PC-9 (cell line): Measurements from ENCODE around the gene KLK5.

ENCODE experiments used
- EZH2 ChIP-seq: fragments of 200-600 bp; sonication (generic); IDR thresholded peaks from 2 replicates; pipeline ENCODE4 v1.8.0; 2017; ENCODE audit warnings: antibody characterized with exemption, low read depth
- TF ChIP-seq, protein P1 (sequence below): fragments of 200-600 bp; sonication (generic); conservative IDR thresholded peaks from 2 replicates; pipeline ENCODE4 v1.6.1; 2017; ENCODE audit warnings: mixed run types, antibody characterized with exemption, mild to moderate bottlenecking, moderate library complexity

DNA sequence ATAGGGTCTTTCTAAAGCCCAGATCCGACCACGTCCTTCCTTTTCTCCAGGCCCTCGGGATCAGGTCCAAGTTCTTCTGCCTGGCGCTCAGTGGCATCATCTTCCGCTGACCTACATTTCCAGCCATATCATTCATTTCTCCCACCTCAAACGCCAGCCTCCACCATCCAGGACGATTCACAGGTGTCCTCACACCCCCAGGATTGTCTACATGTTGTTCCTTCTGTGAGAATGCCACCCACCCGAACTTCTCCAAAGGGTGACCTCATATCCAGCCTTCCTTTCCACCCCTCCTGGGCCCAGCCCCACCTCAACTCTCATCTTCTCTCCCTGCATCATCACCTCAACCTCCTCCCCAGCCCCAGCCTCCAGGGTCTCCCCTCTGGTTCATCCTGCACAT, 4.7 kb upstream of the KLK5 start:
- TF ChIP-seq, protein P1, sequence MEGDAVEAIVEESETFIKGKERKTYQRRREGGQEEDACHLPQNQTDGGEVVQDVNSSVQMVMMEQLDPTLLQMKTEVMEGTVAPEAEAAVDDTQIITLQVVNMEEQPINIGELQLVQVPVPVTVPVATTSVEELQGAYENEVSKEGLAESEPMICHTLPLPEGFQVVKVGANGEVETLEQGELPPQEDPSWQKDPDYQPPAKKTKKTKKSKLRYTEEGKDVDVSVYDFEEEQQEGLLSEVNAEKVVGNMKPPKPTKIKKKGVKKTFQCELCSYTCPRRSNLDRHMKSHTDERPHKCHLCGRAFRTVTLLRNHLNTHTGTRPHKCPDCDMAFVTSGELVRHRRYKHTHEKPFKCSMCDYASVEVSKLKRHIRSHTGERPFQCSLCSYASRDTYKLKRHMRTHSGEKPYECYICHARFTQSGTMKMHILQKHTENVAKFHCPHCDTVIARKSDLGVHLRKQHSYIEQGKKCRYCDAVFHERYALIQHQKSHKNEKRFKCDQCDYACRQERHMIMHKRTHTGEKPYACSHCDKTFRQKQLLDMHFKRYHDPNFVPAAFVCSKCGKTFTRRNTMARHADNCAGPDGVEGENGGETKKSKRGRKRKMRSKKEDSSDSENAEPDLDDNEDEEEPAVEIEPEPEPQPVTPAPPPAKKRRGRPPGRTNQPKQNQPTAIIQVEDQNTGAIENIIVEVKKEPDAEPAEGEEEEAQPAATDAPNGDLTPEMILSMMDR = no peak
- no peak for TF ChIP-seq EZH2
